Calu3 (cell line): ENCODE data around the gene NRF1. TPM values are rescaled to one million over a fixed set of nuclear protein-coding genes. Genes with fewer than 3 reads are reported as not detected.

Experiments
- BruUV-seq: library from RNA; stranded (reverse); fragments of 400-500 nt; replicated peaks from 2 replicates; lab custom pipeline; 2021; lab: Mats Ljungman, UMichigan
- CTCF ChIA-PET: fragments of 300-600 bp; sonication (Branson Sonifier 250); formaldehyde crosslinking; loops from one replicate; lab custom pipeline; 2022; ENCODE audit warnings: antibody characterized with exemption; lab: Charles Lee
- DNase-seq: peaks from one replicate; pipeline ENCODE4 v3.0.0; 2022
- H3K27ac Mint-ChIP-seq: one replicate; pipeline ENCODE4 v1.8.0; 2022; ENCODE audit warnings: mixed read lengths; ENCODE audit not compliant: unreplicated experiment
- H3K27me3 Mint-ChIP-seq: one replicate; pipeline ENCODE4 v1.8.0; 2022; ENCODE audit warnings: mixed read lengths; ENCODE audit not compliant: unreplicated experiment
- H3K36me3 Mint-ChIP-seq: one replicate; pipeline ENCODE4 v1.8.0; 2022; ENCODE audit warnings: mild to moderate bottlenecking, moderate library complexity, mixed read lengths; ENCODE audit not compliant: insufficient read depth, unreplicated experiment
- H3K4me1 Mint-ChIP-seq: one replicate; pipeline ENCODE4 v1.8.0; 2022; ENCODE audit warnings: mild to moderate bottlenecking, low read depth, mixed read lengths; ENCODE audit not compliant: unreplicated experiment
- H3K4me3 Mint-ChIP-seq: one replicate; pipeline ENCODE4 v1.8.0; 2022; ENCODE audit warnings: mild to moderate bottlenecking, low read depth, moderate library complexity, mixed read lengths; ENCODE audit not compliant: unreplicated experiment
- H3K9me3 Mint-ChIP-seq: one replicate; pipeline ENCODE4 v1.8.0; 2022; ENCODE audit warnings: low read depth, mixed read lengths; ENCODE audit not compliant: unreplicated experiment
- CTCF ChIP-seq: fragments of 200-600 bp; IDR thresholded peaks from one replicate; pipeline ENCODE4 v1.8.0; 2022; ENCODE audit warnings: antibody characterized with exemption; ENCODE audit not compliant: unreplicated experiment
- intact Hi-C: fragments of 100-400 bp; cut with micrococcal nuclease; formaldehyde crosslinking; loops from one replicate; pipeline ENCODE4 v1.10.0; 2022; ENCODE audit not compliant: unreplicated experiment
- microRNA-seq: library from miRNA; unstranded; fragments of <30 nt; microRNA quantifications from one replicate; pipeline ENCODE4 v1.2.0, GENCODE V29; 2022
- total RNA-seq: library from RNA; stranded (reverse); gene quantifications from 2 replicates; pipeline ENCODE4 v1.2.3, GENCODE V29; 2022

NRF1 gene
- total RNA-seq, 1 experiment from 2014 or later = 22.1 TPM

GRCh38 chr7:129804890-129805719 lies 193.6 kb downstream of the NRF1 start:
- H3K36me3 Mint-ChIP-seq = no peaks in the 10 kb centered on the region
- peaks cover 12% of the 10 kb centered on the region for H3K27me3 Mint-ChIP-seq
- no peak overlapping the region for H3K27ac Mint-ChIP-seq
- intact Hi-C loops = no loop called here
- no peaks in the 10 kb centered on the region for H3K9me3 Mint-ChIP-seq
- CTCF ChIA-PET = no interaction called here
- TF ChIP-seq CTCF = no peak
- no TSS peak for BruUV-seq
- no peak overlapping the region for H3K4me3 Mint-ChIP-seq
- no peak for DNase-seq
- H3K4me1 Mint-ChIP-seq = no peaks in the 10 kb centered on the region

Small RNA genes within 50 kb of the gene (microRNA-seq; reads per million reads assigned to microRNA genes)
- gene MIR182 (10,344 reads per million, percentile 95 among the genes with 10 or more reads in this experiment), gene MIR183 (5,136 reads per million, percentile 92 among the genes with 10 or more reads in this experiment), gene MIR96 (245 reads per million, percentile 73 among the genes with 10 or more reads in this experiment)

Other genes with a start within 250 kb of the NRF1 start
- gene STRIP2, start 177.3 kb upstream of the NRF1 start, total RNA-seq = 10.1 and 13.2 TPM in 2 replicates
- 0.49 TPM in 1 of 2 replicates, not detected in the other for gene SMKR1, start 109.2 kb upstream of the NRF1 start, total RNA-seq